PFSK-1 (cell line): ENCODE measurements around the gene MEGF9.

Source experiments
- FOXP2 ChIP-seq: optimal IDR thresholded peaks from 2 replicates; pipeline ENCODE3; 2011; ENCODE audit warnings: borderline replicate concordance, control low read depth, inconsistent platforms; ENCODE audit not compliant: insufficient read depth; ENCODE audit errors: extremely low read length, extremely low read depth
- POLR2AphosphoS5 ChIP-seq: IDR thresholded peaks from 2 replicates; pipeline ENCODE4 v1.6.1; 2012; ENCODE audit warnings: low read depth, mild to moderate bottlenecking, control low read depth, low read length, moderate library complexity
- REST ChIP-seq, 2 experiments: IDR thresholded peaks; 2 replicates each; pipeline versions ENCODE4 v1.6.1 to v1.8.0; 2011 to 2012; ENCODE audit warnings: low read depth in 2 of 2, low read length in 2 of 2, control low read depth in 1 of 2, inconsistent platforms in 1 of 2, mild to moderate bottlenecking in 1 of 2, moderate library complexity in 1 of 2; ENCODE audit not compliant: insufficient read depth in 1 of 2
- SIN3A ChIP-seq: IDR thresholded peaks from 2 replicates; pipeline ENCODE4 v1.6.1; 2012; ENCODE audit warnings: mild to moderate bottlenecking, low read length, moderate library complexity, borderline replicate concordance; ENCODE audit not compliant: insufficient read depth
- TAF1 ChIP-seq: IDR thresholded peaks from 2 replicates; pipeline ENCODE4 v1.6.1; 2012; ENCODE audit warnings: low read length, control low read depth, borderline replicate concordance; ENCODE audit not compliant: insufficient read depth

MEGF9 gene

GRCh38 chr9:120570296-120570695, 144.0 kb downstream of the MEGF9 start:
- TF ChIP-seq POLR2AphosphoS5: no peak
- TF ChIP-seq SIN3A: no peak
- TF ChIP-seq FOXP2: no peak
- no peak for TF ChIP-seq TAF1
- TF ChIP-seq REST (IDR thresholded peaks at IDR 0.05; ENCODE audit: insufficient read depth in 1 of 2, low read depth in 2 of 2, low read length in 2 of 2): no peak

- TF ChIP-seq POLR2AphosphoS5 (no peak), SIN3A (no peak), REST (IDR thresholded peaks at IDR 0.05; ENCODE audit: insufficient read depth in 1 of 2, low read depth in 2 of 2, low read length in 2 of 2) (no peak), TAF1 (no peak), FOXP2 (no peak)
Observed at GRCh38 chr9:120569556-120569955, 144.7 kb downstream of the MEGF9 start.

- no peak for TF ChIP-seq TAF1
- no peak for TF ChIP-seq REST (IDR thresholded peaks at IDR 0.05; ENCODE audit: insufficient read depth in 1 of 2, low read depth in 2 of 2, low read length in 2 of 2)
- no peak for TF ChIP-seq POLR2AphosphoS5
- TF ChIP-seq SIN3A: no peak
- no peak for TF ChIP-seq FOXP2
Observed at GRCh38 chr9:120568816-120569215, 145.5 kb downstream of the MEGF9 start.

- TF ChIP-seq REST (IDR thresholded peaks at IDR 0.05; ENCODE audit: insufficient read depth in 1 of 2, low read depth in 2 of 2, low read length in 2 of 2) (no peak), FOXP2 (no peak), TAF1 (no peak), SIN3A (no peak), POLR2AphosphoS5 (no peak)
Observed at GRCh38 chr9:120567874-120568273, 146.4 kb downstream of the MEGF9 start.

- no peak for TF ChIP-seq POLR2AphosphoS5
- TF ChIP-seq SIN3A: no peak
- TF ChIP-seq REST (IDR thresholded peaks at IDR 0.05; ENCODE audit: insufficient read depth in 1 of 2, low read depth in 2 of 2, low read length in 2 of 2): no peak
- TF ChIP-seq FOXP2: no peak
- no peak for TF ChIP-seq TAF1
Observed at GRCh38 chr9:120567081-120567480, 147.2 kb downstream of the MEGF9 start.
